ENCODE data around the gene CES4A. TPM values are rescaled to one million over a fixed set of nuclear protein-coding genes. Genes with fewer than 3 reads are reported as not detected.

CES4A gene
- total and polyA plus RNA-seq, 2 of the 13 experiments (the other 11 are each of a cell fraction or from before 2014, with no cell fraction given), result 0.09 to 0.17 TPM

GRCh38 chr16:66996324-66996982 lies 8.1 kb downstream of the CES4A start (continued):
- TF ChIP-seq ZNF3 (CRISPR knock-in tag; IDR thresholded peaks at IDR 0.05), result no peak
- 0 out of 2 replicates have a peak, but pooled peaks have one; percentile 23 for TF ChIP-seq MLX (CRISPR knock-in tag; IDR thresholded peaks at IDR 0.05)
- TF ChIP-seq ZNF33A (CRISPR knock-in tag; IDR thresholded peaks at IDR 0.05; ENCODE audit: borderline replicate concordance), result peak; percentile 89; the same call in 1 of the 2 replicates
- TF ChIP-seq KLF16 (CRISPR knock-in tag; IDR thresholded peaks at IDR 0.05), result peak in 1 of 2 experiments; percentile 51; a peak in 1 of 4 replicates
- TF ChIP-seq HNRNPUL1 (IDR thresholded peaks at IDR 0.05; ENCODE audit: low read depth, low read length), result 0 out of 2 replicates have a peak, but pooled peaks have one; percentile 79
- TF ChIP-seq ZNF576 (CRISPR knock-in tag; IDR thresholded peaks at IDR 0.05), result no peak
- peak; percentile 57; the same call in 1 of the 2 replicates for TF ChIP-seq ZBTB20 (CRISPR knock-in tag; IDR thresholded peaks at IDR 0.05; ENCODE audit: borderline replicate concordance, low read depth)
- no peak for TF ChIP-seq ZNF879 (CRISPR knock-in tag; IDR thresholded peaks at IDR 0.05)
- TF ChIP-seq ZBTB3 (CRISPR knock-in tag; IDR thresholded peaks at IDR 0.05; ENCODE audit: borderline replicate concordance, low read depth), result no peak
- no peak for TF ChIP-seq DR1 (CRISPR knock-in tag; IDR thresholded peaks at IDR 0.05)
- no peak for TF ChIP-seq AKAP8 (CRISPR knock-in tag; IDR thresholded peaks at IDR 0.05)
- TF ChIP-seq ZBTB1 (CRISPR knock-in tag; IDR thresholded peaks at IDR 0.05; ENCODE audit: borderline replicate concordance), result no peak
- TF ChIP-seq ZFY (CRISPR knock-in tag; IDR thresholded peaks at IDR 0.05), result 0 out of 2 replicates have a peak, but pooled peaks have one; percentile 19
- peak; percentile 42; the same call in 1 of the 2 replicates for TF ChIP-seq MYC (CRISPR knock-in tag; IDR thresholded peaks at IDR 0.05; ENCODE audit: borderline replicate concordance)
- TF ChIP-seq CERS6 (CRISPR knock-in tag; IDR thresholded peaks at IDR 0.05), result no peak
- TF ChIP-seq ZFYVE20 (CRISPR knock-in tag; IDR thresholded peaks at IDR 0.05; ENCODE audit: borderline replicate concordance, low read depth), result no peak
- TF ChIP-seq XBP1 (CRISPR knock-in tag; IDR thresholded peaks at IDR 0.05), result no peak
- no peak for TF ChIP-seq KLF15 (CRISPR knock-in tag; IDR thresholded peaks at IDR 0.05; ENCODE audit: borderline replicate concordance)
- no peak for TF ChIP-seq GLI4 (CRISPR knock-in tag; IDR thresholded peaks at IDR 0.05; ENCODE audit: borderline replicate concordance)
- no peak for TF ChIP-seq AHR (CRISPR knock-in tag; IDR thresholded peaks at IDR 0.05)
- no peak for TF ChIP-seq TRIM24 (CRISPR knock-in tag; IDR thresholded peaks at IDR 0.05)
- TF ChIP-seq NFE2L2 (IDR thresholded peaks at IDR 0.05; ENCODE audit: low read length), result no peak
- TF ChIP-seq MAX (IDR thresholded peaks at IDR 0.05), result 0 out of 2 replicates have a peak, but pooled peaks have one; percentile 13
- TF ChIP-seq RFXANK (CRISPR knock-in tag; IDR thresholded peaks at IDR 0.05), result no peak
- no peak for TF ChIP-seq ZNF17 (CRISPR knock-in tag; IDR thresholded peaks at IDR 0.05)
- peak; percentile 68 for TF ChIP-seq SAP130 (CRISPR knock-in tag; IDR thresholded peaks at IDR 0.05; ENCODE audit: low read depth)
- TF ChIP-seq HOMEZ (CRISPR knock-in tag; IDR thresholded peaks at IDR 0.05; ENCODE audit: low read depth), result peak; percentile 51; the same call in 1 of the 2 replicates
- peak; percentile 60; the same call in 1 of the 2 replicates for TF ChIP-seq REPIN1 (CRISPR knock-in tag; IDR thresholded peaks at IDR 0.05; ENCODE audit: borderline replicate concordance, low read depth)
- peak; percentile 51; the same call in 1 of the 2 replicates for TF ChIP-seq HOXA3 (CRISPR knock-in tag; IDR thresholded peaks at IDR 0.05)
